ENCODE results near the gene ZP3.
A peak's percentile ranks its signal among the peaks of the same experiment; 100 is the strongest.
"Not testable (repeated sequence)": the region's sequence is repeated elsewhere in the genome, so short reads cannot be mapped to it uniquely, and the experiment has no call there.

Gene ZP3

DNA sequence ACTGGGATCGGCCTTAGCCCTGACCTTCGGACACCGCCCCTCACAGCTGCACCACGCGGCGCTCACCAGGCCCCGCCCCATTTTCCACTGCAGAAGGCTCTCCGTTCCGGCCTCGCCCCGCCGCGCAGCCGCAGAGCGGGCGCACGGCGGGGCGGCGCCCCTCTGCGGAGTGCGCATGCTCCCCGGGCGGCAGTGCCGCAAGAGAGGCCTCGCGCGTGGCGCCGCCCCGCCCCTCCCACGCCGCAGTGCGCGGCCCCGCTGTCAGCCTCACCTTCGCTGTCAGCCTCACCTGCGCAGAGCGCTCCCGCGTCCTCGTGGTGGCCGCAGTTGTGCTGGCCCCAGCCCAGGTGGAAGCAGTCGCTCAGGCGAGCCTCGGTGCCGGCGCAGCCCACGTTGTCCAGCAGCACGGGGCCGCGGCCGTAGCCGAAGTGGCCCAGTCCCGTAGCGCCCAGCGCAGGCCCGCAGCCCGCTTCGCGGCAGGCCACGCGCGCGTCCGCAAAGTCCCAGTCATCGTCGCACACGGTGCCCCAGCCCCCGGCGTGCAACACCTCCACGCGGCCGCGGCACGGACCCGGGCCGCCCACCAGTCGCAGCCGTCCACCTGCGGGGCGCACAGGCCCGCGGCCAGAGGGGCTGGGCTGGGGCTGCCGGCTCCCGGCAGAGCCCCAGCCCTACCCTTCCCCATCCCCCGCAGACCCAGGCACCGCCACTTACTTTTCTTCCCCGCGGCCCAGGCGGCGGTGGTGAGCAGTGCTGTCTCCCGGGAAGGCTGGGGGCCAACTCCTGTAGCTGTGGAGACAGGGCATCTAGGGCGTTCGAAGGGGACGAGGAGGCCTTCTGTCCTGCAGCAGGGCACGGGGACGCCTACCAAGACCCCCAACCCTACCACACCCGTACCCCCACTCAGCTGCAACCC is 31.4 kb upstream of the ZP3 start:
- Histone ChIP-seq H3K27ac (ENCODE audit: low read depth, low read length) (peak overlapping the region; percentile 71), H3K4me1 (ENCODE audit: control insufficient read depth, insufficient read depth, low read length, unreplicated experiment) (peaks cover 24% of the 10 kb centered on the region)

GRCh38 chr7:76394957-76395356 is 29.8 kb upstream of the ZP3 start:
- Histone ChIP-seq H3K27me3 (ENCODE audit: insufficient read depth, low read length) (no peaks in the 10 kb centered on the region), H3K27ac (ENCODE audit: low read depth, low read length) (no peak overlapping the region), H2AFZ (ENCODE audit: low read length, unreplicated experiment) (no peak overlapping the region), H3K36me3 (ENCODE audit: insufficient read depth, low read length) (no peaks in the 10 kb centered on the region), H3K4me3 (ENCODE audit: low read depth, low read length) (no peak overlapping the region), H3K4me1 (ENCODE audit: control insufficient read depth, insufficient read depth, low read length, unreplicated experiment) (peaks cover 16% of the 10 kb centered on the region), H3K79me2 (ENCODE audit: control insufficient read depth, insufficient read depth, low read length, unreplicated experiment) (peaks cover 6% of the 10 kb centered on the region)

More for the DNA sequence above, 31.4 kb upstream of the ZP3 start:
- Histone ChIP-seq H2AFZ (ENCODE audit: low read length, unreplicated experiment) (peak overlapping the region; percentile 96), H3K79me2 (ENCODE audit: control insufficient read depth, insufficient read depth, low read length, unreplicated experiment) (peaks cover 6% of the 10 kb centered on the region), H3K36me3 (ENCODE audit: insufficient read depth, low read length) (no peaks in the 10 kb centered on the region), H3K4me3 (ENCODE audit: low read depth, low read length) (peak overlapping the region; percentile 94), H3K27me3 (ENCODE audit: insufficient read depth, low read length) (no peaks in the 10 kb centered on the region)

GRCh38 chr7:76395605-76395964 is 29.2 kb upstream of the ZP3 start:
- H3K79me2 ChIP-seq (ENCODE audit: control insufficient read depth, insufficient read depth, low read length, unreplicated experiment); H3K4me3 ChIP-seq (ENCODE audit: low read depth, low read length); H2AFZ ChIP-seq (ENCODE audit: low read length, unreplicated experiment); H3K27ac ChIP-seq (ENCODE audit: low read depth, low read length); H3K27me3 ChIP-seq (ENCODE audit: insufficient read depth, low read length); H3K36me3 ChIP-seq (ENCODE audit: insufficient read depth, low read length): not testable (repeated sequence)
- H3K4me1 ChIP-seq (ENCODE audit: control insufficient read depth, insufficient read depth, low read length, unreplicated experiment) = peaks cover 16% of the 10 kb centered on the region

- no peaks in the 10 kb centered on the region for H3K27me3 ChIP-seq (ENCODE audit: insufficient read depth, low read length)
- H3K4me3 ChIP-seq (ENCODE audit: low read depth, low read length) = no peak overlapping the region
- H3K27ac ChIP-seq (ENCODE audit: low read depth, low read length) = no peak overlapping the region
- peaks cover 16% of the 10 kb centered on the region for H3K4me1 ChIP-seq (ENCODE audit: control insufficient read depth, insufficient read depth, low read length, unreplicated experiment)
- peaks cover 6% of the 10 kb centered on the region for H3K79me2 ChIP-seq (ENCODE audit: control insufficient read depth, insufficient read depth, low read length, unreplicated experiment)
- H3K36me3 ChIP-seq (ENCODE audit: insufficient read depth, low read length) = no peaks in the 10 kb centered on the region
- peak overlapping the region; percentile 42 for H2AFZ ChIP-seq (ENCODE audit: low read length, unreplicated experiment)
Measured at GRCh38 chr7:76395965-76396726, 28.6 kb upstream of the ZP3 start.

DNA sequence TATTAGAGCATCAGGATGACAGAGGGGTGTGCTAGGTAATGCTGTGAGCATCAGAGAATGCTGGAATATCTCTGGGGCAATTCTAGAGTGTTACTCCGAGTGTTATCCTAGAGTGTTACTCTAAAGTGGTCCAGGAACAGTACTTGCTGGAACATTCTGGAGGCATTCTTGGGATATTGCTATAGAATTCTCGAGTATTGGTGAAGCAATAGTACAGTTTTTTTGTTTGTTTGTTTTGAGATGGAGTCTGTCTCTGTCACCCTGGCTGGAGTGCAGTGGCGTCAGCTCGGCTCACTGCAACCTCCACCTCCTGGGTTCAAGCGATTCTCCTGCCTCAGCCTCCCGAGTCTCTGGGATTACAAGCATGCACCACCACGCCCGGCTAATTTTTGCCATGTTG is 27.9 kb upstream of the ZP3 start:
- H3K27me3 ChIP-seq (ENCODE audit: insufficient read depth, low read length) = no peaks in the 10 kb centered on the region
- peaks cover 16% of the 10 kb centered on the region for H3K4me1 ChIP-seq (ENCODE audit: control insufficient read depth, insufficient read depth, low read length, unreplicated experiment)
- H3K36me3 ChIP-seq (ENCODE audit: insufficient read depth, low read length) = no peaks in the 10 kb centered on the region
- H2AFZ ChIP-seq (ENCODE audit: low read length, unreplicated experiment) = peak overlapping the region; percentile 42
- no peak overlapping the region for H3K27ac ChIP-seq (ENCODE audit: low read depth, low read length)
- peaks cover 6% of the 10 kb centered on the region for H3K79me2 ChIP-seq (ENCODE audit: control insufficient read depth, insufficient read depth, low read length, unreplicated experiment)
- peak overlapping the region; percentile 79 for H3K4me3 ChIP-seq (ENCODE audit: low read depth, low read length)

- H3K36me3 ChIP-seq (ENCODE audit: insufficient read depth, low read length) = no peaks in the 10 kb centered on the region
- peak overlapping the region; percentile 72 for H2AFZ ChIP-seq (ENCODE audit: low read length, unreplicated experiment)
- peaks cover 6% of the 10 kb centered on the region for H3K79me2 ChIP-seq (ENCODE audit: control insufficient read depth, insufficient read depth, low read length, unreplicated experiment)
- H3K27me3 ChIP-seq (ENCODE audit: insufficient read depth, low read length) = no peaks in the 10 kb centered on the region
- H3K4me3 ChIP-seq (ENCODE audit: low read depth, low read length) = peak overlapping the region; percentile 79
- no peak overlapping the region for H3K27ac ChIP-seq (ENCODE audit: low read depth, low read length)
- peaks cover 13% of the 10 kb centered on the region for H3K4me1 ChIP-seq (ENCODE audit: control insufficient read depth, insufficient read depth, low read length, unreplicated experiment)
Measured at GRCh38 chr7:76397409-76398183, 27.2 kb upstream of the ZP3 start.

DNA sequence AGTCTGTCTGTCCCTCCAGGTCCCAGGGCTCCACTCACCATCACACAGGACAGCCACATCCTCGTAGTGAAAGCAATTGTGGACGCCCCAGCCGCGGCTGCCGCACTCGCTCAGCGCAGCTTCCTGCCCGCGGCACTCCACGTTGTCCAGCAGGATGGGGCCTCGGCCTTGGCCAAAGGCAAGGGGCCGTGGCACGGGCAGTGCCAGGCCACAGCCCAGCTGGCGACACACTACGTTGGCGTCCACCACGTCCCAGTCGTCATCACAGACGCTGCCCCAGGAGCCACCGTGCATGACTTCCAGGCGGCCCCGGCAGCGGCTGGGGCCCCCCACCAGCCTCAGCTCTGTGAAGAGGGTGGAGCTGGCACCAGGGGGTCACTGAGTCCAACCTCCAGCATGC is 24.5 kb upstream of the ZP3 start:
- no peak overlapping the region for H3K27ac ChIP-seq (ENCODE audit: low read depth, low read length)
- no peaks in the 10 kb centered on the region for H3K36me3 ChIP-seq (ENCODE audit: insufficient read depth, low read length)
- no peak overlapping the region for H3K4me3 ChIP-seq (ENCODE audit: low read depth, low read length)
- no peaks in the 10 kb centered on the region for H3K27me3 ChIP-seq (ENCODE audit: insufficient read depth, low read length)
- peaks cover 6% of the 10 kb centered on the region for H3K79me2 ChIP-seq (ENCODE audit: control insufficient read depth, insufficient read depth, low read length, unreplicated experiment)
- H2AFZ ChIP-seq (ENCODE audit: low read length, unreplicated experiment) = no peak overlapping the region
- H3K4me1 ChIP-seq (ENCODE audit: control insufficient read depth, insufficient read depth, low read length, unreplicated experiment) = peaks cover 11% of the 10 kb centered on the region

- H3K36me3 ChIP-seq (ENCODE audit: insufficient read depth, low read length); H3K4me1 ChIP-seq (ENCODE audit: control insufficient read depth, insufficient read depth, low read length, unreplicated experiment); H3K4me3 ChIP-seq (ENCODE audit: low read depth, low read length); H3K27me3 ChIP-seq (ENCODE audit: insufficient read depth, low read length); H3K27ac ChIP-seq (ENCODE audit: low read depth, low read length); H2AFZ ChIP-seq (ENCODE audit: low read length, unreplicated experiment); H3K79me2 ChIP-seq (ENCODE audit: control insufficient read depth, insufficient read depth, low read length, unreplicated experiment): not testable (repeated sequence)
Measured at GRCh38 chr7:76403097-76403496, 21.7 kb upstream of the ZP3 start.

- Histone ChIP-seq H3K27me3 (ENCODE audit: insufficient read depth, low read length) (no peaks in the 10 kb centered on the region), H2AFZ (ENCODE audit: low read length, unreplicated experiment) (no peak overlapping the region), H3K4me3 (ENCODE audit: low read depth, low read length) (no peak overlapping the region), H3K79me2 (ENCODE audit: control insufficient read depth, insufficient read depth, low read length, unreplicated experiment) (no peaks in the 10 kb centered on the region), H3K36me3 (ENCODE audit: insufficient read depth, low read length) (no peaks in the 10 kb centered on the region), H3K27ac (ENCODE audit: low read depth, low read length) (no peak overlapping the region), H3K4me1 (ENCODE audit: control insufficient read depth, insufficient read depth, low read length, unreplicated experiment) (no peaks in the 10 kb centered on the region)
Measured at GRCh38 chr7:76403780-76404494, 20.8 kb upstream of the ZP3 start.

DNA sequence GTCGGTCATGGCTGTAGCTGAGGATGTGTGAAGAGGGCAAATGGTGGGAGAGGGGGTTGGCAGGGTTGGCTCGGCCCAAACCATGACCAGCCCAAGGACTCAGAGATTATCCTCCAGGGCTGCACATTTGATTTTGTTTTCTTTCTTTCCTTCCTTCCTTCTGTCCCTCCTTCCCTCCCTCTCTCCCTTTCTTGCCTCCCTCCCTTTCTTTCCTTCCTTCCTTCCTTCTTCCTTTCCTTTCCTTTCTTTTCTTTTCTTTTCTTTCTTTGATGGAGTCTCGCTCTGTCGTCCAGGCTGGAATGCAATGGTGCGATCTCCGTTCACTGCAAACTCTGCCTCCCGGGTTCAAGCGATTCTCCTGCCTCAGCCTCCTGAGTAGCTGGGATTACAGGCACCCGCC is 19.0 kb upstream of the ZP3 start:
- no peaks in the 10 kb centered on the region for H3K27me3 ChIP-seq (ENCODE audit: insufficient read depth, low read length)
- no peaks in the 10 kb centered on the region for H3K79me2 ChIP-seq (ENCODE audit: control insufficient read depth, insufficient read depth, low read length, unreplicated experiment)
- H3K36me3 ChIP-seq (ENCODE audit: insufficient read depth, low read length) = no peaks in the 10 kb centered on the region
- H2AFZ ChIP-seq (ENCODE audit: low read length, unreplicated experiment) = no peak overlapping the region
- no peak overlapping the region for H3K27ac ChIP-seq (ENCODE audit: low read depth, low read length)
- no peak overlapping the region for H3K4me3 ChIP-seq (ENCODE audit: low read depth, low read length)
- no peaks in the 10 kb centered on the region for H3K4me1 ChIP-seq (ENCODE audit: control insufficient read depth, insufficient read depth, low read length, unreplicated experiment)
